ENCODE data around the gene PICALM. TPM values are rescaled to one million over a fixed set of nuclear protein-coding genes. Genes with fewer than 3 reads are reported as not detected.
A peak's percentile ranks its signal among the peaks of the same experiment; 100 is the strongest.
"Not testable (repeated sequence)": the region's sequence is repeated elsewhere in the genome, so short reads cannot be mapped to it uniquely, and the experiment has no call there.

Gene PICALM
- polyA plus RNA-seq, 5 donors, result 136 to 217 (median 184) TPM

- DNase-seq, result no peak
Measured at GRCh38 chr11:85991508-85991907, 77.4 kb downstream of the PICALM start.

GRCh38 chr11:85989746-85990145 is 79.1 kb downstream of the PICALM start:
- DNase-seq, result no peak

GRCh38 chr11:85988780-85989179 is 80.1 kb downstream of the PICALM start:
- DNase-seq, result no peak

- peak; percentile 20 to 42 for DNase-seq
Measured at GRCh38 chr11:85977751-85978160, 91.1 kb downstream of the PICALM start.

DNA sequence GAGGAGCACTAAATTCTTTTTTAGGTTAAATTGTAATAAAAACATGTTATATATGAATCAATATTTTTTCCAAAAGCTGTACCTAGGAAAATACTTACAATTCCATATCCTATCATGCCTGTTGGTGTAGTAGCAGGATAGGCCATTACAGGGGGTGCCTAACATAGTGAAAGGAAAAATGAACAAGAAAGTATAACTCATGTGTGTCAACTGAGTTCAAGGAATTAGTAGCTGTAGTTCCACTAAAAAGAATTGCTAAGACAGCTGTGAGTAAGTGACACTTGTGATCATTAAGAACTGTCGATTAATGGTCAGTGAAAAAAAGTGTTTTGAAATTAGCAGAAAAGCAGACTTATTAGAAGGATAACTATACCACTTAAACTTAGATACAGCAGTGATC is 92.4 kb downstream of the PICALM start:
- no peak for DNase-seq

GRCh38 chr11:85974122-85974521 is 94.8 kb downstream of the PICALM start:
- peak in 1 of 2 donors; percentile 10 for DNase-seq

DNA sequence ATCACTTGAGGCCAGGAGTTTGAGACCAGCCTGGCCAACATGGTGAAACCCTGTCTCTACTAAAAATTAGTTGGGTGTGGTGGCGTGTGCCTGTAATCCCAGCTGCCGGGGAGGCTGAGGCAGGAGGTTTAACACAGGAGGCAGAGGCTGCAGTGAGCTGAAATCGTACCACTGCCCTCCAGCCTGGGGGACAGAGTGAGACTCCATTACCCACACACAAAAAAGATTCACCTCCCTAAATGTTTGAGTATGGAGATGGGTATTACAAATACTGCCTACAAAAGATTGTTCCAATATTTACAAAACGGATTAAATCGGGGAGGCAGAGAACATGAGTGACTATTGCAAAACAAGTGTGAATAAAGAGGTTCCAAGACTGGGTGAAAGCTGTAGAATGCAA is 98.3 kb downstream of the PICALM start:
- DNase-seq, result no peak

DNA sequence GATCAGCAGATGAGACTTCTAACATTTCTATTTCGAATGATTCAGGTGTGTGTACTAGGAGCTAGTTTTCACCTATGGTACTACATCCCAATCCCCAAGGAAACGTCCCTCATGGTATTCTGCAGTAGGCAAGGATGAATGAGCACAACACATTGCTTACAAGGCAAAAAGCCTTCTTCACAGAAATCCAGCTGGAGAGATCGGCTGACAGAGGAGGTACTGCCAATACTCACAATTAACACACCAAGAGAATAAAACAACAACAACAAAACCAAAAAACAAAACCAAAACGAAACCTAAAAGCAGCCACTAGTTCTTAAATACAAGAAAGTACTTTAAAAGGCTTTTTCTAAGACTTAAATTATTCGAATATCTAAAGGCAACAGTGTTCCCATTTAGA is 101.4 kb downstream of the PICALM start:
- DNase-seq, result no peak

GRCh38 chr11:85965202-85965601 is 103.7 kb downstream of the PICALM start:
- no peak for DNase-seq

- DNase-seq, result no peak
Measured at GRCh38 chr11:85961930-85962363, 106.9 kb downstream of the PICALM start.

GRCh38 chr11:85961130-85961529 is 107.8 kb downstream of the PICALM start:
- DNase-seq, result no peak

- DNase-seq, result no peak
Measured at GRCh38 chr11:85960678-85961077, 108.2 kb downstream of the PICALM start.

DNA sequence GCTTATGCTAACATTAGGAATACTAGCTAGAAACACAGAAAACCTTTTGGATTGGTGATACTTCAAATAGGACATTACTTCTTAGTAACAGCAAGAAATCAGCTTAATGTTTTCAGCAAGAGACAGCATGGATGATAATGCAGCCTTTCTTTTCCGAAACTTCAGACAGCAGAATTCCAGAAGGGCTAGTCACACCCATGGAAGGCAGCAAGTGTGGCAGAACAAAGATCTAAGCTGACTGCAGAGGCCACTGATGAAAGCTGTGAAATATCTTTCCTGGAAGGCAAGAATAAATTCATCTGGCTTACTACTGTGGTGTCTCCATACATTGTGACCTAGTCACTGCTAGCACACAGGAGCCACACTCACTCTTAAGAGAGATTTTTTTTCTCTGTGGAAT is 113.4 kb downstream of the PICALM start:
- no peak for DNase-seq

DNA sequence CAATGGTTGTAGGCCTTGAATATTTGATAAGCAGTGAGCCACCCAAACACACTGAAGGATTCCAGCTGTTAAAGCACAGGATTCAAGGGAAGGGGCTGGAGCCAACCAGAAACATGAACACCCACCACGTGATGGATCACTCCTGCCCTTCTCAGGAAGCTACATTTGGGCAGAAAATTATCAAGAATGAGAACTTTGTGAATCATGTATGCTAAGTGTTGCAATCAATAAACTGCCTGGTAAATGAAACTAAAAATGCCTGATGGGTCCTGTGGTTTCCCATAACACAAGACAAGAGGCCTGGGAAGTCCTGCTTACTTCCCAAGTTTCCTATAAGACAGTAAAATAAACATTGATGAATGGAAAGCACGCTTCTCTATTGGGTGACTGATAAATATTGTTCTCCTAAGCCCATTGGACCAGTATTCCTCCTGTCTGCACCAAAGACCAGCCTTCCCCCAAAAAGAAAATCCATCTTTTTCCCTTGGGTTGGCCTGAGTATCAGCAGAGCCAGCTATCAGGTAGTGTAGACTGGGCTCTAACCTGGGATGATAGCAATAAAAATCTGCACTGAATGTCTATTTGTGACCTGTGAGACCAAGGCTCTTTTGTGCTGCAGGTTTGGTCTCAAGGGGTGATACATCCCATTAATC is 115.3 kb downstream of the PICALM start:
- DNase-seq, result no peak

DNA sequence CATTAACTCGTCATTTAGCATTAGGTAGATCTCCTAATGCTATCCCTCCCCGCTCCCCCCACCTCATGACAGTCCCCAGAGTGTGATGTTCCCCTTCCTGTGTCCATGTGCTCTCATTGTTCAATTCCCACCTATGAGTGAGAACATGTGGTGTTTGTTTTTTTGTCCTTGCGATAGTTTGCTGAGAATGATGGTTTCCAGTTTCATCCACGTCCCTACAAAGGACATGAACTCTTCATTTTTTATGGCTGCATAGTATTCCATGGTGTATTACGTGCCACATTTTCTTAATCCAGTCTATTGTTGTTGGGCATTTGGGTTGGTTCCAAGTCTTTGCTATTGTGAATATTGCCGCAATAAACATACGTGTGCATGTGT is 116.8 kb downstream of the PICALM start:
- DNase-seq, result not testable (repeated sequence)

- DNase-seq, result no peak
Measured at GRCh38 chr11:85951428-85952107, 117.3 kb downstream of the PICALM start.

DNA sequence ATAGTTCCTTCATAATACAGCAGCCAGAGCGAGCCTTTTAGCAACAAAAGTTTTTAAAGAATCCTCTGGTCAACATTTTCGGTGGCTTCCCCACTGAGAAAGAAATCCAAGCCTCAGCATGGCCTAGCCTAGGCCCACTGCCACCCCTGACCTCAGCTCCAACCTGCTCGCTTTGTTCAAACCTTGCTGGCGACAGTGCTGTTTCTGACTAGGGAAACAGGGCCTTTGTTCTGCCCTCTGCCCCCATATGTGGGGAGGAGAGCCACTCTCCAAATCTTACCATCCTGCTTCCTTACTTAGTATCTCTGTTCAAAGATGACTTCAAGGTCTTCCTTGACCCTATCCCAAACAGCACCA is 117.9 kb downstream of the PICALM start:
- no peak for DNase-seq

DNA sequence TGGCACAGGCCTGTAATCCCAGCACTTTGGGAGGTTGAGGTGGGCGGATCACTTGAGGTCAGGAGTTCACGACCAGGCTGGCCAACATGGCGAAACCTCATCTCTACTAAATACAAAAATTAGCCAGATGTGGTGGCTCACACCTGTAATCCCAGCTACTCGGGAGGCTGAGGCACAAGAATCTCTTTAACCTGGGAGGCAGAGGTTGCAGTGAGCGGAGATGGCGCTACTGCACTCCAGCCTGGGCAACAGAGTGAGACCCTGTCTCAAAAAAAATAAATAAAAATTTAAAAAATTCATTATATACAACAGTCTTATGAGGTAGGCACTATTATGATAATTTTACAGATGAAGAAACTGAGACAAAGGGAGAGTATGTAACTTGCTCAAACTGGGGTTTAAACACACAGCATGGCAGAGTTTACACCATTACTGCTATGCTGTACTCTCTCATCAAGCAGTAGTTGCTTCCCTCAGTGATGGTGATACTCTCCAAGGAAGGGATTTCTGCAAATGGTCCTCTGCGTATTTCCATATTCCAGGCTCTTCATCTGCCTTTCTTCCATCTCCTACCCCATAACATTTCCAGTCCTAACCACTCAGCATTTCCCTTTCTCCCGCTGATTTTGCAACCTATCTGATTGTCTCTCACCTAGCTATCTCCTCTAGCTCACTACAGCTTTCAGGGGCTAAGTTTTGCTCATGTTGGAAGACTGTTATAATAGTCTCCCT is 118.4 kb downstream of the PICALM start:
- no peak for DNase-seq

GRCh38 chr11:85949798-85950197 is 119.1 kb downstream of the PICALM start:
- no peak for DNase-seq

- no peak for DNase-seq
Measured at GRCh38 chr11:85948884-85949283, 120.0 kb downstream of the PICALM start.

DNA sequence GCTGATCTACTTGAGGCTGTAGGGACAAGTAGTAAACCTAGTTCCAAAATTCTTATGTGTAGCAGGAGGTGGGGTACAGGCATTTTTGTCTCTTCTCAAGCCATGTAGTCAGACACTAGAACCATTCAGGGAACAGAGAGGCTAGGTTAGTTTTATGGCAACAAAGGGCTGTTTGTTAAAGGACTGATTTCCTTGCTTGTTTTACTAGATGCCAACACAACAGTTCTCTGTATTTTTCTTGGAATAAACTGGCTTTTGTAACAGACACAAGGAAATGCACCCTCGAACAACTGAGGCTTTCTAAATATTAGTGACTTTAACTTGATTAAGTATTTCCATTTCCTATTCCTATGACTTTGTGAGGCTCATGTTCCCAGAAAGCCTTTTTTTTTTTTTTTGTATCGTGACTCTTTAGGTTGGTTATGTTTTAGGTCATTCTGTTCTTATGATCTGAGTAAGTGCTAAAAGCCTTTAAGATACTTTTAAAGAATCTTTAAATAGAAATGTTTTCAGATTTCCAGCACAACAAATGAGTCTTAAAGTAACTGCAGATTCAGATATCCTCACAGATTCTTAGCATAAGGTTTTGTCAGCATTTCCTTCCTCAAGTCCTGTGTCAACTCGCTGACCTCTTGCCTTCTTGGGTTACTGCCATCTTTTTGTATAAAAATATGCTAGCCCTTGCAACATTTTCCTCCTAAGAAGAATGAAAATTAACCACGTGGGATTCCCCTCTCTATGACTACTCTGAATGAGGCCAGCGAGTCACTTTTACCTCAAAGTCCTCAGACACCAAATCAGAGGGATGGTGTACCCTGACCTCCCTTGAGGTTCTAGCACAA is 121.2 kb downstream of the PICALM start:
- peak; percentile 53 to 67 for DNase-seq

- DNase-seq, result no peak
Measured at GRCh38 chr11:85946221-85946620, 122.7 kb downstream of the PICALM start.
